Osteoblast (primary cell): ENCODE data around the gene LMTK2. TPM values are rescaled to one million over a fixed set of nuclear protein-coding genes. Genes with fewer than 3 reads are reported as not detected.

Source experiments
- DNase-seq: peaks from one replicate; pipeline ENCODE4 v3.0.0; 2011; ENCODE audit warnings: low spot score, mixed read lengths; ENCODE audit not compliant: insufficient read length; ENCODE audit errors: missing footprints
- H2AFZ ChIP-seq: 2 replicates; pipeline ENCODE4 v1.6.0; 2011; ENCODE audit warnings: mild to moderate bottlenecking, low read length
- H3K27ac ChIP-seq: 2 replicates; pipeline ENCODE4 v1.5.1; 2011; ENCODE audit warnings: mild to moderate bottlenecking, low read depth, low read length, moderate library complexity
- H3K27me3 ChIP-seq: 2 replicates; pipeline ENCODE4 v1.6.0; 2012; ENCODE audit warnings: mild to moderate bottlenecking, control low read depth, inconsistent platforms, low read length, moderate library complexity; ENCODE audit not compliant: insufficient read depth
- H3K36me3 ChIP-seq: 2 replicates; pipeline ENCODE4 v1.5.1; 2011; ENCODE audit warnings: mild to moderate bottlenecking, low read length, control low read depth, moderate library complexity; ENCODE audit not compliant: insufficient read depth
- H3K4me1 ChIP-seq: 2 replicates; pipeline ENCODE4 v1.5.1; 2011; ENCODE audit warnings: mild to moderate bottlenecking, low read length, control low read depth, moderate library complexity; ENCODE audit not compliant: insufficient read depth
- H3K4me2 ChIP-seq: 2 replicates; pipeline ENCODE4 v1.6.0; 2011; ENCODE audit warnings: mild to moderate bottlenecking, low read length; ENCODE audit not compliant: insufficient read depth
- H3K4me3 ChIP-seq: fragments of 200-600 bp; sonication (generic); 3 replicates; pipeline ENCODE4 v1.5.1; 2012; ENCODE audit warnings: mild to moderate bottlenecking, low read length, inconsistent platforms; ENCODE audit not compliant: insufficient read depth
- H3K79me2 ChIP-seq: 2 replicates; pipeline ENCODE4 v1.6.0; 2012; ENCODE audit warnings: mild to moderate bottlenecking, low read length, control low read depth, inconsistent platforms; ENCODE audit not compliant: insufficient read depth
- H3K9me3 ChIP-seq: 2 replicates; pipeline ENCODE4 v1.5.1; 2011; ENCODE audit warnings: low read depth, low read length, control low read depth
- H4K20me1 ChIP-seq: 2 replicates; pipeline ENCODE4 v1.6.0; 2012; ENCODE audit warnings: mild to moderate bottlenecking, low read length, control low read depth; ENCODE audit not compliant: insufficient read depth
- CTCF ChIP-seq: IDR thresholded peaks from 2 replicates; pipeline ENCODE4 v1.5.1; 2011; ENCODE audit warnings: mild to moderate bottlenecking, low read depth, low read length, moderate library complexity; ENCODE audit errors: extremely low read depth
- total RNA-seq: library from RNA; depleted of rRNA; stranded (reverse); fragments of >200 nt; gene quantifications from 2 replicates; pipeline ENCODE4 v1.2.3, GENCODE V29; 2012

The LMTK2 gene
- total RNA-seq, 1 donor = 14.1 TPM

GRCh38 chr7:98228801-98229200 is 122.1 kb downstream of the LMTK2 start:
- no peaks in the 10 kb centered on the region for H4K20me1 ChIP-seq
- no peak overlapping the region for H3K4me2 ChIP-seq
- no peaks in the 10 kb centered on the region for H3K4me1 ChIP-seq
- no peak for TF ChIP-seq CTCF
- H3K79me2 ChIP-seq = no peaks in the 10 kb centered on the region
- no peaks in the 10 kb centered on the region for H3K27me3 ChIP-seq
- peak; percentile 41 for DNase-seq
- no peak overlapping the region for H2AFZ ChIP-seq
- no peak overlapping the region for H3K27ac ChIP-seq
- peaks cover 11% of the 10 kb centered on the region for H3K36me3 ChIP-seq
- no peaks in the 10 kb centered on the region for H3K9me3 ChIP-seq
- H3K4me3 ChIP-seq = no peak overlapping the region

GRCh38 chr7:98229441-98229840 is 122.8 kb downstream of the LMTK2 start:
- Histone ChIP-seq H4K20me1 (no peaks in the 10 kb centered on the region), H3K4me2 (no peak overlapping the region), H3K79me2 (no peaks in the 10 kb centered on the region), H3K27me3 (no peaks in the 10 kb centered on the region), H3K4me1 (no peaks in the 10 kb centered on the region), H3K9me3 (no peaks in the 10 kb centered on the region), H2AFZ (no peak overlapping the region), H3K36me3 (peaks cover 11% of the 10 kb centered on the region), H3K27ac (no peak overlapping the region), H3K4me3 (no peak overlapping the region)
- DNase-seq = no peak
- TF ChIP-seq CTCF = no peak

- no peaks in the 10 kb centered on the region for H3K9me3 ChIP-seq
- H3K36me3 ChIP-seq = peaks cover 11% of the 10 kb centered on the region
- H3K79me2 ChIP-seq = no peaks in the 10 kb centered on the region
- no peak for TF ChIP-seq CTCF
- H2AFZ ChIP-seq = no peak overlapping the region
- H3K4me1 ChIP-seq = no peaks in the 10 kb centered on the region
- H3K4me3 ChIP-seq = no peak overlapping the region
- H3K4me2 ChIP-seq = no peak overlapping the region
- no peaks in the 10 kb centered on the region for H3K27me3 ChIP-seq
- peak; percentile 54 for DNase-seq
- no peaks in the 10 kb centered on the region for H4K20me1 ChIP-seq
- no peak overlapping the region for H3K27ac ChIP-seq
These were observed 123.5 kb downstream of the LMTK2 start for GRCh38 chr7:98229991-98230745.

GRCh38 chr7:98230746-98231471 is 124.2 kb downstream of the LMTK2 start:
- Histone ChIP-seq H3K4me1 (no peaks in the 10 kb centered on the region), H3K36me3 (peaks cover 8% of the 10 kb centered on the region), H3K9me3 (no peaks in the 10 kb centered on the region), H3K79me2 (no peaks in the 10 kb centered on the region), H3K27ac (no peak overlapping the region), H2AFZ (no peak overlapping the region), H3K4me2 (no peak overlapping the region), H3K4me3 (no peak overlapping the region), H4K20me1 (no peaks in the 10 kb centered on the region), H3K27me3 (no peaks in the 10 kb centered on the region)
- TF ChIP-seq CTCF = no peak
- peak; percentile 72 for DNase-seq
